ENCODE results near the gene CAMKV. TPM values are rescaled to one million over a fixed set of nuclear protein-coding genes. Genes with fewer than 3 reads are reported as not detected.
"Not testable (repeated sequence)": the region's sequence is repeated elsewhere in the genome, so short reads cannot be mapped to it uniquely, and the experiment has no call there.

The CAMKV gene
- not detected for total RNA-seq

GRCh38 chr3:49869525-49870126 lies at the start of gene CAMKV:
Gene CAMKV, minus strand, starts transcription at chr3:49869906. Its CDS starts 7,518 bp downstream, at chr3:49862388.
- Mint-ChIP-seq H3K36me3 (ENCODE audit: low read depth) (no peaks in the 10 kb centered on the region), H3K4me1 (ENCODE audit: low read depth) (no peaks in the 10 kb centered on the region), H3K27me3 (ENCODE audit: low read depth) (peaks cover 34% of the 10 kb centered on the region), H3K4me3 (peak within 1 kb of the TSS; percentile 22), H3K9me3 (ENCODE audit: insufficient read depth) (no peaks in the 10 kb centered on the region), H3K27ac (no peak within 1 kb of the TSS)
- peak; percentile 69 for ATAC-seq
- CTCF ChIA-PET, result no interaction called here
- DNase-seq, result peak; percentile 38
- POLR2A ChIA-PET, result no interaction called here

- not testable (repeated sequence) for H3K36me3 Mint-ChIP-seq (ENCODE audit: low read depth)
- CTCF ChIA-PET, result interaction anchor here (0.8 to 1.0 kb wide), 2 partner anchors 11 to 12 kb away, joined by 3 read pairs; partner anchors contain the start of gene MON1A
Observed at GRCh38 chr3:49917806-49918590, 48.3 kb upstream of the CAMKV start.

GRCh38 chr3:49916686-49917085 lies 47.0 kb upstream of the CAMKV start:
- ChIA-PET POLR2A (no interaction called here), CTCF (interaction anchor here (1.4 kb wide), 1 partner anchor 8 kb away, joined by 4 read pairs; no protein-coding TSS in a partner anchor)
- H3K27ac Mint-ChIP-seq, result no peak overlapping the region
- H3K36me3 Mint-ChIP-seq (ENCODE audit: low read depth), result no peaks in the 10 kb centered on the region
- DNase-seq (no peak), ATAC-seq (no peak)
- no peaks in the 10 kb centered on the region for H3K9me3 Mint-ChIP-seq (ENCODE audit: insufficient read depth)
- H3K4me1 Mint-ChIP-seq (ENCODE audit: low read depth), result peaks cover 2% of the 10 kb centered on the region
- no peak overlapping the region for H3K4me3 Mint-ChIP-seq
- H3K27me3 Mint-ChIP-seq (ENCODE audit: low read depth), result no peaks in the 10 kb centered on the region

More at GRCh38 chr3:49917806-49918590, 48.3 kb upstream of the CAMKV start:
- peak overlapping the region; percentile 63 for H3K27ac Mint-ChIP-seq
- H3K4me1 Mint-ChIP-seq (ENCODE audit: low read depth); DNase-seq; H3K27me3 Mint-ChIP-seq (ENCODE audit: low read depth); H3K4me3 Mint-ChIP-seq; H3K9me3 Mint-ChIP-seq (ENCODE audit: insufficient read depth): not testable (repeated sequence)
- ATAC-seq, result peak; percentile 49
- POLR2A ChIA-PET, result interaction anchor here (1.0 kb wide), 1 partner anchor 11 kb away, joined by 4 read pairs; the partner anchor contains the start of gene MON1A

GRCh38 chr3:49914906-49915305 lies 45.2 kb upstream of the CAMKV start:
- ATAC-seq (no peak), DNase-seq (no peak)
- ChIA-PET POLR2A (no interaction called here), CTCF (interaction anchor here (1.3 to 2.9 kb wide), 2 partner anchors 9 to 76 kb away, joined by 3 to 12 read pairs; no protein-coding TSS in a partner anchor)
- Mint-ChIP-seq H3K9me3 (ENCODE audit: insufficient read depth) (no peaks in the 10 kb centered on the region), H3K4me3 (no peak overlapping the region), H3K4me1 (ENCODE audit: low read depth) (peaks cover 2% of the 10 kb centered on the region), H3K27me3 (ENCODE audit: low read depth) (no peaks in the 10 kb centered on the region), H3K36me3 (ENCODE audit: low read depth) (peaks cover 3% of the 10 kb centered on the region), H3K27ac (no peak overlapping the region)

GRCh38 chr3:49912881-49913281 lies 43.2 kb upstream of the CAMKV start:
- Mint-ChIP-seq H3K27me3 (ENCODE audit: low read depth) (no peaks in the 10 kb centered on the region), H3K36me3 (ENCODE audit: low read depth) (peaks cover 3% of the 10 kb centered on the region), H3K4me3 (no peak overlapping the region), H3K9me3 (ENCODE audit: insufficient read depth) (no peaks in the 10 kb centered on the region), H3K4me1 (ENCODE audit: low read depth) (no peaks in the 10 kb centered on the region), H3K27ac (no peak overlapping the region)
- ATAC-seq (no peak), DNase-seq (no peak)
- ChIA-PET POLR2A (no interaction called here), CTCF (no interaction called here)

GRCh38 chr3:49911611-49912010 lies 41.9 kb upstream of the CAMKV start:
- no peak for ATAC-seq
- DNase-seq, result no peak
- no peak overlapping the region for H3K4me3 Mint-ChIP-seq
- POLR2A ChIA-PET, result no interaction called here
- no peaks in the 10 kb centered on the region for H3K27me3 Mint-ChIP-seq (ENCODE audit: low read depth)
- peaks cover 3% of the 10 kb centered on the region for H3K36me3 Mint-ChIP-seq (ENCODE audit: low read depth)
- H3K27ac Mint-ChIP-seq, result no peak overlapping the region
- no peaks in the 10 kb centered on the region for H3K9me3 Mint-ChIP-seq (ENCODE audit: insufficient read depth)
- CTCF ChIA-PET, result interaction anchor here (1.0 kb wide), 1 partner anchor 70 kb away, joined by 3 read pairs; no protein-coding TSS in a partner anchor
- peaks cover 4% of the 10 kb centered on the region for H3K4me1 Mint-ChIP-seq (ENCODE audit: low read depth)

GRCh38 chr3:49911124-49911420 lies 41.4 kb upstream of the CAMKV start:
- ChIA-PET POLR2A (interaction anchor here (1.0 kb wide), 1 partner anchor 16 kb away, joined by 4 read pairs; no protein-coding TSS in a partner anchor), CTCF (no interaction called here)
- Mint-ChIP-seq H3K9me3 (ENCODE audit: insufficient read depth) (no peaks in the 10 kb centered on the region), H3K27ac (no peak overlapping the region), H3K36me3 (ENCODE audit: low read depth) (peaks cover 3% of the 10 kb centered on the region), H3K4me3 (no peak overlapping the region), H3K27me3 (ENCODE audit: low read depth) (no peaks in the 10 kb centered on the region), H3K4me1 (ENCODE audit: low read depth) (peaks cover 10% of the 10 kb centered on the region)
- DNase-seq, result no peak
- ATAC-seq, result no peak

- ChIA-PET POLR2A (interaction anchor here (1.0 kb wide), 1 partner anchor 15 kb away, joined by 4 read pairs; no protein-coding TSS in a partner anchor), CTCF (no interaction called here)
- ATAC-seq, result no peak
Observed at GRCh38 chr3:49910409-49911123, 40.9 kb upstream of the CAMKV start.

GRCh38 chr3:49908373-49909199 lies 38.9 kb upstream of the CAMKV start:
- H3K9me3 Mint-ChIP-seq (ENCODE audit: insufficient read depth), result no peaks in the 10 kb centered on the region
- no peak overlapping the region for H3K4me3 Mint-ChIP-seq
- H3K27me3 Mint-ChIP-seq (ENCODE audit: low read depth), result no peaks in the 10 kb centered on the region
- ChIA-PET CTCF (interaction anchor here (0.9 to 1.3 kb wide), 2 partner anchors 69 to 105 kb away, joined by 3 to 5 read pairs; partner anchors contain the start of gene INKA1), POLR2A (no interaction called here)
- peaks cover 30% of the 10 kb centered on the region for H3K4me1 Mint-ChIP-seq (ENCODE audit: low read depth)
- ATAC-seq (no peak), DNase-seq (no peak)
- H3K36me3 Mint-ChIP-seq (ENCODE audit: low read depth), result peaks cover 6% of the 10 kb centered on the region
- H3K27ac Mint-ChIP-seq, result no peak overlapping the region

More at GRCh38 chr3:49910409-49911123, 40.9 kb upstream of the CAMKV start:
- Mint-ChIP-seq H3K9me3 (ENCODE audit: insufficient read depth) (no peaks in the 10 kb centered on the region), H3K4me1 (ENCODE audit: low read depth) (peaks cover 15% of the 10 kb centered on the region), H3K4me3 (no peak overlapping the region), H3K27me3 (ENCODE audit: low read depth) (no peaks in the 10 kb centered on the region), H3K27ac (no peak overlapping the region), H3K36me3 (ENCODE audit: low read depth) (peaks cover 3% of the 10 kb centered on the region)
- no peak for DNase-seq

- Mint-ChIP-seq H3K4me3 (peak overlapping the region; percentile 50), H3K36me3 (ENCODE audit: low read depth) (peaks cover 6% of the 10 kb centered on the region), H3K4me1 (ENCODE audit: low read depth) (peaks cover 39% of the 10 kb centered on the region), H3K27ac (peak overlapping the region; percentile 93), H3K9me3 (ENCODE audit: insufficient read depth) (no peaks in the 10 kb centered on the region), H3K27me3 (ENCODE audit: low read depth) (no peaks in the 10 kb centered on the region)
- ChIA-PET POLR2A (interaction anchor here (0.7 to 1.6 kb wide), 2 partner anchors 33 to 49 kb away, joined by 3 to 5 read pairs; no protein-coding TSS in a partner anchor), CTCF (interaction anchor here (0.6 to 2.2 kb wide), 24 partner anchors 9 to 366 kb away, joined by 3 to 13 read pairs (median 3); partner anchors contain the start of genes CDHR4, INKA1, MON1A and UBA7)
- ATAC-seq, result peak; percentile 52
- DNase-seq, result peak; percentile 69
Observed at GRCh38 chr3:49906073-49906743, 36.5 kb upstream of the CAMKV start.
